ENCODE data around the gene RIMS1.

RIMS1 gene

DNA sequence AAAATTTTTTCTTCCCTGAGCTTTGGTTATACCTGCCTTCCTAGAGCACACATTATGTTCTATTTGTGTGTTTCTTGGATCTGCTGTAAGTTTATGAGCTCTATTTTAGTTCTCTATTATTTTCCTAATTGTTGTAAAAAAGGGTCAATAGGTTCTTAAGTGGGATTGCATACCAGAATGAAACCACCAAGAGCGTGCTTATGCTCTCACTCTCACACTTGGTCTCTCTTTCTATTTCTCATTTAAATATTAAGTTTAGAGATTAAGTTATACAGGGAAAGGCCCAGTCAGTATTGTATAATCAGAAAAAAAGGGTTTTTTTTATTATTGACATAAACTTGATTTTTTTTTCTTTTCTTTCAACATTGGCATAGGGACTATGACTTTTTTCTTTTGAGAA is 96.8 kb downstream of the RIMS1 start:
- no peak for TF ChIP-seq POLR2AphosphoS5 (IDR thresholded peaks at IDR 0.05; ENCODE audit: low read depth)
- TF ChIP-seq, protein P1, sequence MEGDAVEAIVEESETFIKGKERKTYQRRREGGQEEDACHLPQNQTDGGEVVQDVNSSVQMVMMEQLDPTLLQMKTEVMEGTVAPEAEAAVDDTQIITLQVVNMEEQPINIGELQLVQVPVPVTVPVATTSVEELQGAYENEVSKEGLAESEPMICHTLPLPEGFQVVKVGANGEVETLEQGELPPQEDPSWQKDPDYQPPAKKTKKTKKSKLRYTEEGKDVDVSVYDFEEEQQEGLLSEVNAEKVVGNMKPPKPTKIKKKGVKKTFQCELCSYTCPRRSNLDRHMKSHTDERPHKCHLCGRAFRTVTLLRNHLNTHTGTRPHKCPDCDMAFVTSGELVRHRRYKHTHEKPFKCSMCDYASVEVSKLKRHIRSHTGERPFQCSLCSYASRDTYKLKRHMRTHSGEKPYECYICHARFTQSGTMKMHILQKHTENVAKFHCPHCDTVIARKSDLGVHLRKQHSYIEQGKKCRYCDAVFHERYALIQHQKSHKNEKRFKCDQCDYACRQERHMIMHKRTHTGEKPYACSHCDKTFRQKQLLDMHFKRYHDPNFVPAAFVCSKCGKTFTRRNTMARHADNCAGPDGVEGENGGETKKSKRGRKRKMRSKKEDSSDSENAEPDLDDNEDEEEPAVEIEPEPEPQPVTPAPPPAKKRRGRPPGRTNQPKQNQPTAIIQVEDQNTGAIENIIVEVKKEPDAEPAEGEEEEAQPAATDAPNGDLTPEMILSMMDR (IDR thresholded peaks at IDR 0.05; ENCODE audit: insufficient read depth, low read length), result no peak
- no peak for TF ChIP-seq GABPA (IDR thresholded peaks at IDR 0.05; ENCODE audit: low read depth)
- no peak for TF ChIP-seq SPI1 (IDR thresholded peaks at IDR 0.05; ENCODE audit: borderline replicate concordance, low read depth)
- TF ChIP-seq, protein P2, sequence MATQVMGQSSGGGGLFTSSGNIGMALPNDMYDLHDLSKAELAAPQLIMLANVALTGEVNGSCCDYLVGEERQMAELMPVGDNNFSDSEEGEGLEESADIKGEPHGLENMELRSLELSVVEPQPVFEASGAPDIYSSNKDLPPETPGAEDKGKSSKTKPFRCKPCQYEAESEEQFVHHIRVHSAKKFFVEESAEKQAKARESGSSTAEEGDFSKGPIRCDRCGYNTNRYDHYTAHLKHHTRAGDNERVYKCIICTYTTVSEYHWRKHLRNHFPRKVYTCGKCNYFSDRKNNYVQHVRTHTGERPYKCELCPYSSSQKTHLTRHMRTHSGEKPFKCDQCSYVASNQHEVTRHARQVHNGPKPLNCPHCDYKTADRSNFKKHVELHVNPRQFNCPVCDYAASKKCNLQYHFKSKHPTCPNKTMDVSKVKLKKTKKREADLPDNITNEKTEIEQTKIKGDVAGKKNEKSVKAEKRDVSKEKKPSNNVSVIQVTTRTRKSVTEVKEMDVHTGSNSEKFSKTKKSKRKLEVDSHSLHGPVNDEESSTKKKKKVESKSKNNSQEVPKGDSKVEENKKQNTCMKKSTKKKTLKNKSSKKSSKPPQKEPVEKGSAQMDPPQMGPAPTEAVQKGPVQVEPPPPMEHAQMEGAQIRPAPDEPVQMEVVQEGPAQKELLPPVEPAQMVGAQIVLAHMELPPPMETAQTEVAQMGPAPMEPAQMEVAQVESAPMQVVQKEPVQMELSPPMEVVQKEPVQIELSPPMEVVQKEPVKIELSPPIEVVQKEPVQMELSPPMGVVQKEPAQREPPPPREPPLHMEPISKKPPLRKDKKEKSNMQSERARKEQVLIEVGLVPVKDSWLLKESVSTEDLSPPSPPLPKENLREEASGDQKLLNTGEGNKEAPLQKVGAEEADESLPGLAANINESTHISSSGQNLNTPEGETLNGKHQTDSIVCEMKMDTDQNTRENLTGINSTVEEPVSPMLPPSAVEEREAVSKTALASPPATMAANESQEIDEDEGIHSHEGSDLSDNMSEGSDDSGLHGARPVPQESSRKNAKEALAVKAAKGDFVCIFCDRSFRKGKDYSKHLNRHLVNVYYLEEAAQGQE (IDR thresholded peaks at IDR 0.05; ENCODE audit: insufficient replicate concordance, low read depth), result no peak
- Histone ChIP-seq H3K27ac (replicated peaks) (no peak overlapping the region), H3K4me3 (replicated peaks; ENCODE audit: insufficient read depth, low read length) (no peak overlapping the region), H3K27me3 (ENCODE audit: insufficient read depth, poor library complexity, severe bottlenecking) (no peaks in the 10 kb centered on the region)
- DNase-seq (ENCODE audit: low read depth in 1 of 2, low spot score in 1 of 2), result no peak

- H3K4me3 ChIP-seq (replicated peaks; ENCODE audit: insufficient read depth, low read length), result no peak overlapping the region
- no peak overlapping the region for H3K27ac ChIP-seq (replicated peaks)
- H3K27me3 ChIP-seq (ENCODE audit: insufficient read depth, poor library complexity, severe bottlenecking), result no peaks in the 10 kb centered on the region
- no peak for DNase-seq (ENCODE audit: low read depth in 1 of 2, low spot score in 1 of 2)
- no peak for TF ChIP-seq POLR2AphosphoS5 (IDR thresholded peaks at IDR 0.05; ENCODE audit: low read depth)
- TF ChIP-seq, protein P1 (IDR thresholded peaks at IDR 0.05; ENCODE audit: insufficient read depth, low read length), result no peak
- no peak for TF ChIP-seq SPI1 (IDR thresholded peaks at IDR 0.05; ENCODE audit: borderline replicate concordance, low read depth)
- TF ChIP-seq, protein P2 (IDR thresholded peaks at IDR 0.05; ENCODE audit: insufficient replicate concordance, low read depth), result no peak
- no peak for TF ChIP-seq GABPA (IDR thresholded peaks at IDR 0.05; ENCODE audit: low read depth)
Measured at GRCh38 chr6:71994705-71995271, 108.4 kb downstream of the RIMS1 start.

GRCh38 chr6:71997341-71997740 is 111.0 kb downstream of the RIMS1 start:
- no peak for DNase-seq (ENCODE audit: low read depth in 1 of 2, low spot score in 1 of 2)
- Histone ChIP-seq H3K4me3 (replicated peaks; ENCODE audit: insufficient read depth, low read length) (no peak overlapping the region), H3K27ac (replicated peaks) (no peak overlapping the region), H3K27me3 (ENCODE audit: insufficient read depth, poor library complexity, severe bottlenecking) (no peaks in the 10 kb centered on the region)
- TF ChIP-seq, protein P1 (IDR thresholded peaks at IDR 0.05; ENCODE audit: insufficient read depth, low read length), result no peak
- TF ChIP-seq, protein P2 (IDR thresholded peaks at IDR 0.05; ENCODE audit: insufficient replicate concordance, low read depth), result no peak
- no peak for TF ChIP-seq POLR2AphosphoS5 (IDR thresholded peaks at IDR 0.05; ENCODE audit: low read depth)
- TF ChIP-seq GABPA (IDR thresholded peaks at IDR 0.05; ENCODE audit: low read depth), result no peak
- TF ChIP-seq SPI1 (IDR thresholded peaks at IDR 0.05; ENCODE audit: borderline replicate concordance, low read depth), result no peak
